ENCODE data around the gene RBMS1. TPM values are rescaled to one million over a fixed set of nuclear protein-coding genes. Genes with fewer than 3 reads are reported as not detected.

The RBMS1 gene
- total and polyA plus RNA-seq, 4 donors: 49.5 to 215 (median 76.3) TPM

DNA sequence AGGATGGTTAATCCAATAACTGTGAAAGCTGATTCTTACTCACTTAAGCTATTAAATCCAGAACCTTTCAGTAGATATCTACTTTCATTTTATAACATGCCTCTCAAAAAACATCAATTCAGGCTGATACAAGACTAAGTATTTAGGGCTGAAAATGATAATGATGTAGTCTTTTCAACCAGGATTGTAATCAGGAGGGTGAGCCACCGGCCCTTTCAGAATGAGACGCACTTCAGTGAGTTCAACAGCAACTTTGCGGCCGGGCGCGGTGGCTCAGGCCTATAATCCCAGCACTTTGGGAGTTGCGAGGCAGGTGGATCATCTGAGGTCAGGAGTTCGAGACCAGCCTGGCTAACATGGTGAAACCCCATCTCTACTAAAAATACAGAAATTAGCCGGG is 30.4 kb downstream of the RBMS1 start:
- 97 to 99% methylated on average over 9 of the region's 9 CpGs for WGBS, 2 donors
- H3K4me1 ChIP-seq (ENCODE audit: control insufficient read depth in 5 of 5, insufficient read depth in 5 of 5, low read length in 5 of 5): peaks cover 0 to 39% (median 10%) of the 10 kb centered on the region in 5 donors
- TF ChIP-seq, protein P1, sequence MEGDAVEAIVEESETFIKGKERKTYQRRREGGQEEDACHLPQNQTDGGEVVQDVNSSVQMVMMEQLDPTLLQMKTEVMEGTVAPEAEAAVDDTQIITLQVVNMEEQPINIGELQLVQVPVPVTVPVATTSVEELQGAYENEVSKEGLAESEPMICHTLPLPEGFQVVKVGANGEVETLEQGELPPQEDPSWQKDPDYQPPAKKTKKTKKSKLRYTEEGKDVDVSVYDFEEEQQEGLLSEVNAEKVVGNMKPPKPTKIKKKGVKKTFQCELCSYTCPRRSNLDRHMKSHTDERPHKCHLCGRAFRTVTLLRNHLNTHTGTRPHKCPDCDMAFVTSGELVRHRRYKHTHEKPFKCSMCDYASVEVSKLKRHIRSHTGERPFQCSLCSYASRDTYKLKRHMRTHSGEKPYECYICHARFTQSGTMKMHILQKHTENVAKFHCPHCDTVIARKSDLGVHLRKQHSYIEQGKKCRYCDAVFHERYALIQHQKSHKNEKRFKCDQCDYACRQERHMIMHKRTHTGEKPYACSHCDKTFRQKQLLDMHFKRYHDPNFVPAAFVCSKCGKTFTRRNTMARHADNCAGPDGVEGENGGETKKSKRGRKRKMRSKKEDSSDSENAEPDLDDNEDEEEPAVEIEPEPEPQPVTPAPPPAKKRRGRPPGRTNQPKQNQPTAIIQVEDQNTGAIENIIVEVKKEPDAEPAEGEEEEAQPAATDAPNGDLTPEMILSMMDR (IDR thresholded peaks at IDR 0.05; ENCODE audit: control extremely low read depth, extremely low read depth): no peak
- no peak overlapping the region for H3K9ac ChIP-seq (ENCODE audit: insufficient read depth in 1 of 2, low read length in 2 of 2)
- ATAC-seq (ENCODE audit: insufficient read depth, low FRiP score) (no peak), DNase-seq (no peak)
- H3K27me3 ChIP-seq (ENCODE audit: control insufficient read depth in 3 of 3, insufficient read depth in 3 of 3, low read length in 2 of 3): no peaks in the 10 kb centered on the region
- no peaks in the 10 kb centered on the region for H3K9me3 ChIP-seq (ENCODE audit: control insufficient read depth in 4 of 4, insufficient read depth in 3 of 4, low read length in 3 of 4)
- H3K27ac ChIP-seq (ENCODE audit: low read depth in 1 of 2, low read length in 1 of 2): no peak overlapping the region
- H3K4me3 ChIP-seq: no peak overlapping the region
- H3K36me3 ChIP-seq (ENCODE audit: control insufficient read depth in 4 of 4, insufficient read depth in 4 of 4, low read length in 4 of 4): no peaks in the 10 kb centered on the region

DNA sequence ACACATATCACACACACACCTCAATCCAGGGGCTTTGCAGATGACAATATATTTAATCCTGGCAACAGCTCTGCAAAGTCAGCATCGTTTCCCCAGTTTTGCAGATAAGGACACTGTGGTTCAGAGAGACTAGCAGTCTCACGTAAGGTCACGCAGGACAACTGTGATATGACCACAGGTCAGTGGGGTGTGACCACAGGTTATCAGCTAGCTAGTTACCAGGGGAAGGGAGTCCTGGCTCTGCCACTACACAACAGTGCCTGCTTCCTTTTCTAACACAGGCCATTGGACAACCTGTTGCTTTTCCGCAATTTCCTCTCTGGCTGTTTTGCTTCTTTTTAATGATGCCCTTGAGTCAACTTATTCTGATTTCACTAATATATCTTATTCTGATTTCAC is 33.3 kb downstream of the RBMS1 start:
- peak overlapping the region in 1 of 2 donors; percentile 47 for H3K27ac ChIP-seq (ENCODE audit: low read depth in 1 of 2, low read length in 1 of 2)
- H3K27me3 ChIP-seq (ENCODE audit: control insufficient read depth in 3 of 3, insufficient read depth in 3 of 3, low read length in 2 of 3): no peaks in the 10 kb centered on the region
- H3K4me1 ChIP-seq (ENCODE audit: control insufficient read depth in 5 of 5, insufficient read depth in 5 of 5, low read length in 5 of 5): peaks cover 0 to 38% (median 6%) of the 10 kb centered on the region in 5 donors
- WGBS, 2 donors: 90 to 96% methylated on average over 4 of the region's 4 CpGs
- TF ChIP-seq, protein P1 (IDR thresholded peaks at IDR 0.05; ENCODE audit: control extremely low read depth, extremely low read depth): no peak
- no peaks in the 10 kb centered on the region for H3K9me3 ChIP-seq (ENCODE audit: control insufficient read depth in 4 of 4, insufficient read depth in 3 of 4, low read length in 3 of 4)
- no peak overlapping the region for H3K4me3 ChIP-seq
- DNase-seq (no peak), ATAC-seq (ENCODE audit: insufficient read depth, low FRiP score) (no peak)
- H3K36me3 ChIP-seq (ENCODE audit: control insufficient read depth in 4 of 4, insufficient read depth in 4 of 4, low read length in 4 of 4): no peaks in the 10 kb centered on the region
- H3K9ac ChIP-seq (ENCODE audit: insufficient read depth in 1 of 2, low read length in 2 of 2): no peak overlapping the region

DNA sequence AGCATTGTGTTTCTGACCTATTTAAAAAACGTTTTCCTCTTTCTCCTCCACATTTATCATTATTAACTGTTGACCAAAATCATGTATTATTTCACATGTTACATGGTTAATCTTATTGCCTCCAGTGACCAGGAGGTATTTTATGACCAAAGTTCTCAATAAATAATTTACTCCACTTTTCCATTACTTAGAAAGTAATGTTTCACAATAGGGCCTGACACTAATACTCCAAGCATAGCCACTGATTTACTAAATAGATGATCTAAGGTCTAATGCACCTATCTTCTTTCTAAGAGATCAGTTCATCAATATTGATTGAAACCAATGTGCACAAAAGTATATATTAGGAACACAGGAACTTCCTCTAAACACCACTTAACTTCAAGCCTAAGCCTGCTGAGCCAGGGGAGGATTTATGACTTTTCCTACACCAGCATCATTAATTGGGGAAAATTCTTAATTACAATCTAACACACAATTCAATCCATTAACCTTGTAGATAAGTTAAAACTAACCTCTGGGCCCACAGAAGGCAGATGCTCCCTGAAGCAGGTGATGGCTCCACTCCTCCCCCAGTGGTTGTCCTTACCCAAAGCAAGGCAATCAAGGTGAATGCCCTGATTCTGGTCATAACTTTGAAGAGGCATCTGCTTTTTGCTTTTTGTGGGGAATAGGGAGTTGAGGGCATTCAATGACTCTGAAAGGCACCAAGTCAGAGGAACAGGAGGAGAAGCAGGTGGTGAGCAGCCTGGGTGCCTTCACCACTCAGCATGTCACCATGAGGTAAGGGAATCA is 33.9 kb downstream of the RBMS1 start:
- Histone ChIP-seq H3K4me3 (no peak overlapping the region), H3K4me1 (ENCODE audit: control insufficient read depth in 5 of 5, insufficient read depth in 5 of 5, low read length in 5 of 5) (peaks cover 0 to 38% (median 10%) of the 10 kb centered on the region in 5 donors), H3K27ac (ENCODE audit: low read depth in 1 of 2, low read length in 1 of 2) (no peak overlapping the region), H3K27me3 (ENCODE audit: control insufficient read depth in 3 of 3, insufficient read depth in 3 of 3, low read length in 2 of 3) (no peaks in the 10 kb centered on the region), H3K9me3 (ENCODE audit: control insufficient read depth in 4 of 4, insufficient read depth in 3 of 4, low read length in 3 of 4) (no peaks in the 10 kb centered on the region), H3K9ac (ENCODE audit: insufficient read depth in 1 of 2, low read length in 2 of 2) (no peak overlapping the region), H3K36me3 (ENCODE audit: control insufficient read depth in 4 of 4, insufficient read depth in 4 of 4, low read length in 4 of 4) (no peaks in the 10 kb centered on the region)
- DNase-seq (no peak), ATAC-seq (ENCODE audit: insufficient read depth, low FRiP score) (no peak)
- 31 to 60% methylated on average over 1 of the region's 1 CpG for WGBS, 2 donors
- TF ChIP-seq, protein P1 (IDR thresholded peaks at IDR 0.05; ENCODE audit: control extremely low read depth, extremely low read depth): no peak

All from lung (tissue), 12 donors.